Measurements from ENCODE around the gene PLSCR3. TPM values are rescaled to one million over a fixed set of nuclear protein-coding genes. Genes with fewer than 3 reads are reported as not detected.

The PLSCR3 gene
- total RNA-seq, 1 experiment from 2014 or later: 43.8 TPM

- TF ChIP-seq REST (IDR thresholded peaks at IDR 0.05; ENCODE audit: low read depth) (no peak), ZNF274 (IDR thresholded peaks at IDR 0.05; ENCODE audit: low read depth, low read length) (no peak), ZFX (IDR thresholded peaks at IDR 0.05) (no peak), POLR2AphosphoS5 (IDR thresholded peaks at IDR 0.05; ENCODE audit: low read depth, low read length) (no peak), TCF7L2 (IDR thresholded peaks at IDR 0.05; ENCODE audit: borderline replicate concordance, extremely low read depth, insufficient read depth, insufficient read length) (no peak), JUND (IDR thresholded peaks at IDR 0.05) (no peak), FOSL1 (IDR thresholded peaks at IDR 0.05; ENCODE audit: low read depth) (no peak), ATF3 (IDR thresholded peaks at IDR 0.05) (no peak), EGR1 (IDR thresholded peaks at IDR 0.05; ENCODE audit: low read depth) (no peak), ELF1 (IDR thresholded peaks at IDR 0.05; ENCODE audit: borderline replicate concordance, low read depth) (no peak)
Observed at GRCh38 chr17:7428557-7428956, 34.2 kb upstream of the PLSCR3 start, which contains the start of gene SPEM3 (continued).

GRCh38 chr17:7427549-7427948 is 33.2 kb upstream of the PLSCR3 start:
- ChIA-PET RAD21 (ENCODE audit: low non-redundant PET in 1 of 2, low total read pairs in 2 of 2, uncharacterized antibody in 2 of 2, unreplicated experiment in 2 of 2) (no interaction called here), CTCF (no interaction called here), POLR2A (no interaction called here)
- H4K20me1 ChIP-seq (ENCODE audit: insufficient read depth): no peaks in the 10 kb centered on the region
- ATAC-seq: no peak
- no peak overlapping the region for H3K4me2 ChIP-seq (ENCODE audit: low read length)
- intact Hi-C loops (cut with micrococcal nuclease): no loop called here
- H2AFZ ChIP-seq (ENCODE audit: low read depth, low read length, poor library complexity, severe bottlenecking): no peak overlapping the region
- no peaks in the 10 kb centered on the region for H3K36me3 ChIP-seq (ENCODE audit: control insufficient read depth in 1 of 2, insufficient read depth in 2 of 2, low read length in 2 of 2)
- H3K4me1 ChIP-seq (ENCODE audit: control insufficient read depth in 1 of 2, insufficient read depth in 2 of 2, low read length in 2 of 2): no peaks in the 10 kb centered on the region
- H3K27me3 ChIP-seq (ENCODE audit: insufficient read depth, low read length): no peaks in the 10 kb centered on the region
- H3K79me2 ChIP-seq (ENCODE audit: insufficient read depth, low read length): no peaks in the 10 kb centered on the region
- H3K9me2 ChIP-seq (ENCODE audit: insufficient read depth): no peaks in the 10 kb centered on the region
- DNase-seq (ENCODE audit: low read depth, low spot score): no peak
- no peak overlapping the region for H3K9ac ChIP-seq (ENCODE audit: low read length)
- no peaks in the 10 kb centered on the region; a peak in 1 of 4 replicates for H3K9me3 ChIP-seq (ENCODE audit: control insufficient read depth in 1 of 2, insufficient read depth in 1 of 2, low read depth in 1 of 2, low read length in 2 of 2)
- no peak overlapping the region for H3K4me3 ChIP-seq (replicated peaks in 1 of 2; ENCODE audit: low read depth in 1 of 2, low read length in 2 of 2)
- BruUV-seq (replicated peaks): no TSS peak
- H3K27ac ChIP-seq (ENCODE audit: low read depth, low read length): no peak overlapping the region
- TF ChIP-seq EZH2phosphoT487 (IDR thresholded peaks at IDR 0.05; ENCODE audit: borderline replicate concordance) (no peak), MAX (IDR thresholded peaks at IDR 0.05) (no peak), TCF7L2 (IDR thresholded peaks at IDR 0.05; ENCODE audit: borderline replicate concordance, extremely low read depth, insufficient read depth, insufficient read length) (no peak), CTCF (IDR thresholded peaks at IDR 0.05 in 2 of 3, conservative IDR thresholded peaks at IDR 0.05 in 1 of 3; ENCODE audit: borderline replicate concordance in 1 of 3, insufficient read depth in 1 of 3, low read depth in 2 of 3, low read length in 2 of 3) (no peak), POLR2AphosphoS5 (IDR thresholded peaks at IDR 0.05; ENCODE audit: low read depth, low read length) (no peak), SP1 (IDR thresholded peaks at IDR 0.05; ENCODE audit: low read depth) (no peak), REST (IDR thresholded peaks at IDR 0.05; ENCODE audit: low read depth) (no peak), POLR2A (IDR thresholded peaks at IDR 0.05; ENCODE audit: borderline replicate concordance, extremely low read depth, insufficient read depth, insufficient read length) (no peak), SRF (IDR thresholded peaks at IDR 0.05; ENCODE audit: low read depth) (no peak), ELF1 (IDR thresholded peaks at IDR 0.05; ENCODE audit: borderline replicate concordance, low read depth) (no peak), EGR1 (IDR thresholded peaks at IDR 0.05; ENCODE audit: low read depth) (no peak), JUND (IDR thresholded peaks at IDR 0.05) (no peak), ZFX (IDR thresholded peaks at IDR 0.05) (no peak)
